HEK293T (cell line): ENCODE results near the gene INO80B.

Experiments
- BHLHE40 ChIP-seq: fragments of 450-650 bp; IDR thresholded peaks from 2 replicates; pipeline ENCODE4 v1.6.1; 2016; ENCODE audit warnings: mild to moderate bottlenecking, moderate library complexity, borderline replicate concordance
- HDGF ChIP-seq: fragments of 450-650 bp; IDR thresholded peaks from 2 replicates; pipeline ENCODE4 v1.6.1; 2017; ENCODE audit warnings: antibody characterized with exemption, borderline replicate concordance
- PKNOX1 ChIP-seq: fragments of 450-650 bp; IDR thresholded peaks from 2 replicates; pipeline ENCODE4 v1.6.1; 2016
- ZNF384 ChIP-seq: fragments of 450-650 bp; IDR thresholded peaks from 2 replicates; pipeline ENCODE4 v1.6.1; 2016

- no peak for TF ChIP-seq BHLHE40
- no peak for TF ChIP-seq PKNOX1
- no peak for TF ChIP-seq ZNF384
- TF ChIP-seq HDGF, result no peak
These were observed 4.1 kb downstream of the INO80B start for GRCh38 chr2:74458938-74459363.
